ENCODE measurements around the gene PLPPR5. TPM values are rescaled to one million over a fixed set of nuclear protein-coding genes. Genes with fewer than 3 reads are reported as not detected.

PLPPR5 gene
- total and polyA plus RNA-seq, 10 of the 15 experiments (the other 5 are each of a cell fraction or from before 2014, with no cell fraction given) = under 0.01 to 0.11 (median 0.02) TPM; not detected in 7

DNA sequence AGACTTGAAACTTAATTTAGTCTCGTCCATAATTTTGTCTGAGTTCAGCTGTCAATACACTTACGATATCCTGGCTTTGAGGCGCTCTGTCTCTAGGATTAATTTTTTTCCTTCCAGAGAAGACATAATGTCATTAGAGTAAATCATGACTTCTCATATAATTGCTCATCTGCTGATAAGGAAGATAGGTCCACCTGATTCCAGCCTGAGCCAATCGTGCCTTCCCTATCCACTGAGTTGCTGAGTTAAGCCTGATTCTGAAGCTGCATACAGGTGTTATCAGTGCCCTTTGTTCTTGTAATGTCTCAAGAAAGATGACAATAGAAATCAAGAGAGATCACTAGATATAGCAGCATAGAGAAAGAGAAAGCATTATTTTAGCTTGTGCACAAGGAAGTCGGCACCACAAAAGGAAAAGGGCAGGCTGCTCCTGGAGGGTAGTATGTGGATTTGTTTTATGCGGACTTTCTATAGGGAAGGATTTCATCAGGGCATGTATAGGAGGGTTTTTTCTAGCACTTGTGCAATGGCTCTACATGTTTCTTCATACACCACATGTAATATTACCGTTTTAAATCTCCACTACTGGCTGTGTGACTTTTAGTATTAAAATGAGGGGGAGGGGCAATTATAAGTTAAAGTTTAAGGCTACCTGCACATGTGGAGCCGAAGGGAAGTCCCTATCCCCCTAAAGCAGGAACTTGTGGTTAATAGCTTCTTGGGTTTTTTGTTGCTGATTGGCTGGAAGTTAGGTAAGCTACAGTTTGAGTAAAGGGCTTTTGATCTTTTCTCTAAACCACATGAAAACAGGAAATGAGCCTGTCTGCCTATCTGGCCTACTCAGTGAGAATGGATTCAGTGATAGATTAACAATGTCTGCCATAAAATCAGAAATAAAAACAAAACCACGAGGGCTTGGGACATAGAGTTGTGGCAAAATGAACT lies 133.4 kb downstream of the PLPPR5 start (continued):
- TF ChIP-seq, protein P1, sequence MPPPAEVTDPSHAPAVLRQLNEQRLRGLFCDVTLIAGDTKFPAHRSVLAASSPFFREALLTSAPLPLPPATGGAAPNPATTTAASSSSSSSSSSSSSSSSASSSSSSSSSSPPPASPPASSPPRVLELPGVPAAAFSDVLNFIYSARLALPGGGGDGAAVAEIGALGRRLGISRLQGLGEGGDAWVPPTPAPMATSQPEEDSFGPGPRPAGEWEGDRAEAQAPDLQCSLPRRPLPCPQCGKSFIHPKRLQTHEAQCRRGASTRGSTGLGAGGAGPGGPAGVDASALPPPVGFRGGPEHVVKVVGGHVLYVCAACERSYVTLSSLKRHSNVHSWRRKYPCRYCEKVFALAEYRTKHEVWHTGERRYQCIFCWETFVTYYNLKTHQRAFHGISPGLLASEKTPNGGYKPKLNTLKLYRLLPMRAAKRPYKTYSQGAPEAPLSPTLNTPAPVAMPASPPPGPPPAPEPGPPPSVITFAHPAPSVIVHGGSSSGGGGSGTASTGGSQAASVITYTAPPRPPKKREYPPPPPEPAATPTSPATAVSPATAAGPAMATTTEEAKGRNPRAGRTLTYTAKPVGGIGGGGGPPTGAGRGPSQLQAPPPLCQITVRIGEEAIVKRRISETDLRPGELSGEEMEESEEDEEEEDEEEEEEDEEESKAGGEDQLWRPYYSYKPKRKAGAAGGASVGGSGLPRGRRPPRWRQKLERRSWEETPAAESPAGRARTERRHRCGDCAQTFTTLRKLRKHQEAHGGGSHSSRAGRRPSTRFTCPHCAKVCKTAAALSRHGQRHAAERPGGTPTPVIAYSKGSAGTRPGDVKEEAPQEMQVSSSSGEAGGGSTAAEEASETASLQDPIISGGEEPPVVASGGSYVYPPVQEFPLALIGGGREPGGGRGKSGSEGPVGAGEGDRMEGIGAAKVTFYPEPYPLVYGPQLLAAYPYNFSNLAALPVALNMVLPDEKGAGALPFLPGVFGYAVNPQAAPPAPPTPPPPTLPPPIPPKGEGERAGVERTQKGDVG (CRISPR knock-in tag; IDR thresholded peaks at IDR 0.05) = no peak
- no peak for TF ChIP-seq CBX5 (IDR thresholded peaks at IDR 0.05; ENCODE audit: low read depth)
- peak; percentile 90 for TF ChIP-seq CBFB (IDR thresholded peaks at IDR 0.05; ENCODE audit: low read depth)
- TF ChIP-seq PML (IDR thresholded peaks at IDR 0.05; ENCODE audit: low read length) = no peak
- TF ChIP-seq IRF4 (IDR thresholded peaks at IDR 0.05; ENCODE audit: low read depth, low read length) = peak; percentile 73
- TF ChIP-seq EGR1 (IDR thresholded peaks at IDR 0.05; ENCODE audit: borderline replicate concordance in 1 of 2, low read depth in 2 of 2, low read length in 2 of 2) = no peak
- TF ChIP-seq MXI1 (IDR thresholded peaks at IDR 0.05; ENCODE audit: low read depth, low read length) = no peak; the same call in 1 of the 2 replicates
- TF ChIP-seq FOXM1 (IDR thresholded peaks at IDR 0.05; ENCODE audit: low read depth, low read length) = peak; percentile 75
- TF ChIP-seq, protein P2, sequence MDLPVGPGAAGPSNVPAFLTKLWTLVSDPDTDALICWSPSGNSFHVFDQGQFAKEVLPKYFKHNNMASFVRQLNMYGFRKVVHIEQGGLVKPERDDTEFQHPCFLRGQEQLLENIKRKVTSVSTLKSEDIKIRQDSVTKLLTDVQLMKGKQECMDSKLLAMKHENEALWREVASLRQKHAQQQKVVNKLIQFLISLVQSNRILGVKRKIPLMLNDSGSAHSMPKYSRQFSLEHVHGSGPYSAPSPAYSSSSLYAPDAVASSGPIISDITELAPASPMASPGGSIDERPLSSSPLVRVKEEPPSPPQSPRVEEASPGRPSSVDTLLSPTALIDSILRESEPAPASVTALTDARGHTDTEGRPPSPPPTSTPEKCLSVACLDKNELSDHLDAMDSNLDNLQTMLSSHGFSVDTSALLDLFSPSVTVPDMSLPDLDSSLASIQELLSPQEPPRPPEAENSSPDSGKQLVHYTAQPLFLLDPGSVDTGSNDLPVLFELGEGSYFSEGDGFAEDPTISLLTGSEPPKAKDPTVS (IDR thresholded peaks at IDR 0.05; ENCODE audit: low read depth, low read length) = no peak
- peak; percentile 84 for TF ChIP-seq NFIC (IDR thresholded peaks at IDR 0.05; ENCODE audit: low read depth, low read length)
- no peak for TF ChIP-seq POU2F2 (IDR thresholded peaks at IDR 0.05; ENCODE audit: borderline replicate concordance, low read depth, low read length)
- 0 out of 2 replicates have a peak, but pooled peaks have one; percentile 30 for TF ChIP-seq FOXK2 (IDR thresholded peaks at IDR 0.05)
- peak; percentile 67; the same call in 1 of the 2 replicates for TF ChIP-seq CREM (IDR thresholded peaks at IDR 0.05; ENCODE audit: low read depth)
- no peak for TF ChIP-seq SUPT20H (IDR thresholded peaks at IDR 0.05; ENCODE audit: borderline replicate concordance, control insufficient read depth, low read depth, low read length)
- TF ChIP-seq TBL1XR1 (IDR thresholded peaks at IDR 0.05; ENCODE audit: low read depth, low read length) = no peak
- peak in 1 of 2 experiments; percentile 92; a peak in 2 of 4 replicates for TF ChIP-seq SRF (IDR thresholded peaks at IDR 0.05; ENCODE audit: low read depth in 2 of 2, low read length in 2 of 2)
- TF ChIP-seq ZNF384 (IDR thresholded peaks at IDR 0.05; ENCODE audit: borderline replicate concordance, low read depth, low read length) = no peak
- no peak for TF ChIP-seq HDAC2 (IDR thresholded peaks at IDR 0.05)
- TF ChIP-seq GABPA (IDR thresholded peaks at IDR 0.05; ENCODE audit: low read depth) = 0 out of 2 replicates have a peak, but pooled peaks have one; percentile 24
- TF ChIP-seq MYC (IDR thresholded peaks at IDR 0.05; ENCODE audit: insufficient read depth, insufficient read length, insufficient replicate concordance, low read length, severe bottlenecking) = no peak
- peak; percentile 99 for TF ChIP-seq RUNX3 (IDR thresholded peaks at IDR 0.05; ENCODE audit: low read length)
- no peak for TF ChIP-seq SIX5 (IDR thresholded peaks at IDR 0.05; ENCODE audit: low read depth, low read length, severe bottlenecking)

All from GM12878 (cell line).